Pancreas (tissue), 10 donors: Measurements from ENCODE around the gene SHLD1. TPM values are rescaled to one million over a fixed set of nuclear protein-coding genes. Genes with fewer than 3 reads are reported as not detected.
A peak's percentile ranks its signal among the peaks of the same experiment; 100 is the strongest.

Experiments used
- ATAC-seq, 4 donors: fragments of 200-7000 bp; cut with Tn5 transposase; one replicate each; pipeline versions ENCODE4 v1.8.0 to v1.9.1; 2020; ENCODE audit warnings: mild to moderate bottlenecking in 4 of 4, moderate library complexity in 4 of 4
- DNase-seq, 6 donors: peaks; one replicate each; pipeline ENCODE4 v3.0.0-alpha.2; 2020
- FAIRE-seq: peaks from 2 replicates; lab custom pipeline; 2012; peaks lifted over from hg19 to GRCh38; lab: Jason Lieb, UNC
- H3K27ac ChIP-seq, 4 donors: fragments of 200-600 bp; sonication (generic); 1 replicate in 3 of 4; 2 replicates in 1 of 4; pipeline versions ENCODE4 v1.5.0 to v1.8.0; 2020
- H3K27me3 ChIP-seq, 4 donors: fragments of 200-600 bp; one replicate each; pipeline ENCODE4 v1.8.0; 2021
- H3K36me3 ChIP-seq, 3 donors: fragments of 200-600 bp; sonication (generic) in 1 of 3; one replicate each; pipeline versions ENCODE4 v1.5.0 to v1.8.0; 2020 to 2021
- H3K4me1 ChIP-seq, 3 donors: fragments of 200-600 bp; one replicate each; pipeline ENCODE4 v1.8.0; 2021
- H3K4me3 ChIP-seq, 4 donors: fragments of 200-600 bp; sonication (generic) in 2 of 4; one replicate each; pipeline versions ENCODE4 v1.5.0 to v1.8.0; 2020 to 2021
- H3K9me3 ChIP-seq, 4 donors: fragments of 200-600 bp; one replicate each; pipeline ENCODE4 v1.8.0; 2021
- WGBS, 2 donors: extraction: QIAGEN DNeasy Blood & Tissue Kit; methylation state at CpG; one replicate each; pipeline ENCODE4 v1.1.7; 2013; 5-methylcytosine and 5-hydroxymethylcytosine counted together
- intact Hi-C, 3 donors: fragments of 100-400 bp; cut with DNase I; formaldehyde crosslinking; loops; one replicate each; pipeline versions ENCODE4 v1.11.1 to v1.14.2; 2022
- polyA plus RNA-seq, 2 donors: library from polyadenylated mRNA; stranded (reverse); fragments of 200-250 nt; gene quantifications; one replicate each; pipeline ENCODE4 v1.2.3, GENCODE V29; 2013
- total RNA-seq, 6 donors: library from RNA; stranded (reverse); fragmentation: NEBNext Ultra II Directional in 4 of 6; extraction: Animal tissue kit (Norgen Biotek cat#: 25700) in 4 of 6; gene quantifications; one replicate each; pipeline versions ENCODE4 v1.2.1 to v1.2.4, GENCODE V29; 2021 to 2023
- TF ChIP-seq, protein P1 (sequence below), 4 donors: fragments of 200-600 bp; sonication (generic) in 3 of 4; IDR thresholded peaks; one replicate each; pipeline versions ENCODE4 v1.5.0 to v1.8.0; 2021; ENCODE audit warnings: antibody characterized with exemption in 4 of 4
- donor health status: healthy with polysubstance abuse.
- donor health status: DM: no; HTN: no; CAD: no; lungs with moderate emphysema.
- donor health status: DM: no; HTN: no; CAD: no.
- donor health status: control.
- donor health status: control.
- donor health status: Bipolar disorder and iron deficiency.
- donor health status: DM: yes; HTN: yes; CAD: no.
- donor health status: DM: no; HTN: no; CAD: no.
- donor health status: DM: no; HTN: no; CAD: no.
- donor health status: DM: yes; HTN: yes; CAD: no.

The SHLD1 gene
- total and polyA plus RNA-seq, 8 donors = 2.1 to 6.6 (median 3.4) TPM

DNA sequence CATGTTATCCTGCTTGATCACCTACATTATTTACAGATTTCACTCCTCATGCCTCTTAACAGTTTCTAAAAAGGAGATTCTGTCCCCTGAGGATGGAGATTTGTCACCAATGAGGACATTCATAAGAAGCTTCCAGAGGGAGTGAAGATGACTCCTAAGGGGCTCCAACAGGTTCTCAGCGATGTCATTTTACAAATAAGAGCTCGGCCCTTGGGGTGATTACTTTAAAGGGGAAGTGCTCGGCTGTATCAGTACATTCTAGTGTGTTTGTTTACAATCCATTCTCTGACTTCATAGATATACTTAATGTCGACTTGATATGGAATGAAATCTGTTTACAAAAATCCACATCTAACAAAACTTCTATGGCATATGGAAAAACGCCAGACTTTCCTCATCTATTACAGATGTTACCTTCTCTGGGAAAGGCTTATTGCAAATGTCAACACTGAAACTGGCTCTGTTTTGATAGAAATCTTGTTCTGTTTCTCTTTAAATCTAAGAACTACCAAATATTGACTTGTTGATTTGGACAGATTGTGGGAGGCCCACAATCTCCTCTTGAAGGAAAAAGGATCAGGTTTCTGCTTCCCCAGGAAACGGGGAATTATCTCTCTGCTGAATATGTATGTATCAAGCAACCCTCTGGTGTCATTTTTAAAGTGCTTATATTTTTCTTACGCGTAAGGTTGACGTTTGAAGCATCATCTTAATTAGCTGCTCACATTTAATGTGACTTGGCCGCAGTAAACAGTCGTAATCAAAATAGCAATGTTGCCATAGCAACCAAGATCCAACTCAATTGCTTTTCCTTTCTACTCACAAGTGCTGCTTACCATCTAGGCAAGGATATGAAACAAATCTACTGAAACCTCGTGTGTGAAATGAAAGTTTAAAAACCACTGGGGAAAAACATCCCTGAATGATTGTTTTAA is 95.7 kb downstream of the SHLD1 start:
- 14 to 17% methylated on average over 12 of the region's 12 CpGs for WGBS, 2 donors
- intact Hi-C loops = no loop called here
- H3K27me3 ChIP-seq = no peaks in the 10 kb centered on the region
- DNase-seq (no peak), FAIRE-seq (no peak), ATAC-seq (peak; percentile 58 to 74 (median 62))
- H3K4me1 ChIP-seq = peaks cover 9 to 23% (median 10%) of the 10 kb centered on the region in 3 donors
- TF ChIP-seq, protein P1, sequence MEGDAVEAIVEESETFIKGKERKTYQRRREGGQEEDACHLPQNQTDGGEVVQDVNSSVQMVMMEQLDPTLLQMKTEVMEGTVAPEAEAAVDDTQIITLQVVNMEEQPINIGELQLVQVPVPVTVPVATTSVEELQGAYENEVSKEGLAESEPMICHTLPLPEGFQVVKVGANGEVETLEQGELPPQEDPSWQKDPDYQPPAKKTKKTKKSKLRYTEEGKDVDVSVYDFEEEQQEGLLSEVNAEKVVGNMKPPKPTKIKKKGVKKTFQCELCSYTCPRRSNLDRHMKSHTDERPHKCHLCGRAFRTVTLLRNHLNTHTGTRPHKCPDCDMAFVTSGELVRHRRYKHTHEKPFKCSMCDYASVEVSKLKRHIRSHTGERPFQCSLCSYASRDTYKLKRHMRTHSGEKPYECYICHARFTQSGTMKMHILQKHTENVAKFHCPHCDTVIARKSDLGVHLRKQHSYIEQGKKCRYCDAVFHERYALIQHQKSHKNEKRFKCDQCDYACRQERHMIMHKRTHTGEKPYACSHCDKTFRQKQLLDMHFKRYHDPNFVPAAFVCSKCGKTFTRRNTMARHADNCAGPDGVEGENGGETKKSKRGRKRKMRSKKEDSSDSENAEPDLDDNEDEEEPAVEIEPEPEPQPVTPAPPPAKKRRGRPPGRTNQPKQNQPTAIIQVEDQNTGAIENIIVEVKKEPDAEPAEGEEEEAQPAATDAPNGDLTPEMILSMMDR (IDR thresholded peaks at IDR 0.05) = no peak
- no peaks in the 10 kb centered on the region for H3K9me3 ChIP-seq
- peak overlapping the region in 1 of 4 donors; percentile 23 for H3K4me3 ChIP-seq
- H3K36me3 ChIP-seq = no peaks in the 10 kb centered on the region
- H3K27ac ChIP-seq = peak overlapping the region in 3 of 4 donors; percentile 5 to 28 (median 8)

DNA sequence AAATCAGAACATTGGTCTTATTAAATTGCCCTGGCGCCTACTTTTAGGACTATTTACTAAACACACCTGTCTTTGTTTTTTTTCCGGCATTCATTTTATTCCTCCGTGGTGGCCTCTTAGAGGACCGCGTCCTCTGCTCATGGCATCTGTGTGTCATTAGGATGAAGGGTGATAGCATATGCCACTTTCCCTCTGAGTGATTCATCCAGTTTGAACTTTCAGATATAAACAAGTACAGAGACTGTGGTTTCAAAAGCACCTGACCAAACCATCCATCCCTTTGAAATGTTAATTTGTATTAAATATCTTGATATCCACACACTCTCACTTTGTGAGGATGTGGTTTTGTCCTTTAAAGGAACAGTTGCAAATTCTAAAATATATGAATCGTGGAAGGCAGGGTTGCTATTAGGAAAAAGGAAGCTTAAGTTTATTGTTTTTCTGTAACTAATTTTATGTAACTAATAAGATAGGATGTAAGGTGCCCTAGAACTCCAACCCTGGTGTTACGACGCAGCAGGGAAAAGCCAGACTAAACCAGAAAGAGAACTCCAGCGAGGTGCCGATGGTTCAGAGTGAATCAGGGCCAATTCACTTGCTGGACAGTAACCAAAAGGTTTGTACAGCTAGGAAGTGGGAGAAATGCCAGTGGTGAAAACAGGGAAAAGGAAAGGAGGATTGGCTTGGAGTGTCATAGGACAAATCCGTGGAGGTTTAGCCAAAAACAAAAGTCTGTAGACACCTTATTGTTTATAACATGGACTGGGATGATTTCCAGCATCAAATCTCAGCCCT is 98.7 kb downstream of the SHLD1 start:
- Histone ChIP-seq H3K36me3 (no peaks in the 10 kb centered on the region), H3K9me3 (no peaks in the 10 kb centered on the region), H3K27me3 (no peaks in the 10 kb centered on the region), H3K27ac (no peak overlapping the region), H3K4me3 (no peak overlapping the region), H3K4me1 (peaks cover 0 to 15% (median 9%) of the 10 kb centered on the region in 3 donors)
- ATAC-seq (peak in 3 of 4 donors; percentile 13 to 31 (median 28)), FAIRE-seq (no peak), DNase-seq (no peak)
- intact Hi-C loops = no loop called here
- TF ChIP-seq, protein P1 (IDR thresholded peaks at IDR 0.05) = no peak
- WGBS, 2 donors = 65% methylated on average over 11 of the region's 11 CpGs

DNA sequence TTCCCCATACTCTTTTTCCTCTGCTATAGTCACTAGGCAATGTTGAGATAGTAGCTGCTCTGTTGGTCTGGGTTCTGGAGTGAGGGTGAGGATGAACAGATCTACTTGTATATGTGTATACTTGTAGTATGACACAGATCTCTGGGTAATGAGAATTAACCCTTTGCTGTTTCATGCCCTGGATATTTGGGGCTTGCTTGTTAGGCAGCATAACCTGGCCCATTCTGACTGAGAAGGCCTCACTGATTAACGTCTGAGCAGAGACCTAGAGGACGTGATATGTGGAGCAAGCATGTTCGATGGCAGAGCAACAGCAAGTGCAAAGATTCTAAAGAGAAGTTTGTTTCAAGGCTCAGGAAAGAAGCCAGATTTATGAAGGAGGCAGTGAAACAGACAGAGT is 105.7 kb downstream of the SHLD1 start:
- H3K4me1 ChIP-seq = no peaks in the 10 kb centered on the region
- intact Hi-C loops = no loop called here
- H3K36me3 ChIP-seq = no peaks in the 10 kb centered on the region
- H3K9me3 ChIP-seq = no peaks in the 10 kb centered on the region
- no peak overlapping the region for H3K27ac ChIP-seq
- DNase-seq (no peak), ATAC-seq (no peak), FAIRE-seq (no peak)
- H3K27me3 ChIP-seq = no peaks in the 10 kb centered on the region
- TF ChIP-seq, protein P1 (IDR thresholded peaks at IDR 0.05) = no peak
- WGBS, 2 donors = 73 to 93% methylated on average over 3 of the region's 3 CpGs
- H3K4me3 ChIP-seq = no peak overlapping the region

- TF ChIP-seq, protein P1 (IDR thresholded peaks at IDR 0.05) = no peak
- no peak for ATAC-seq
- Histone ChIP-seq H3K36me3 (no peaks in the 10 kb centered on the region), H3K9me3 (no peaks in the 10 kb centered on the region), H3K27me3 (no peaks in the 10 kb centered on the region), H3K4me3 (no peak overlapping the region), H3K27ac (no peak overlapping the region), H3K4me1 (peaks cover 0 to 18% (median 14%) of the 10 kb centered on the region in 3 donors)
- WGBS, 2 donors = 78 to 90% methylated on average over 5 of the region's 5 CpGs
- no peak for DNase-seq
- FAIRE-seq = no peak
- intact Hi-C loops = no loop called here
These were observed 109.4 kb downstream of the SHLD1 start for GRCh38 chr20:5859608-5860007.
